Mucosa of stomach (tissue), 1 donor: ENCODE measurements around the gene ASB1.

Experiments used
- H3K27me3 ChIP-seq: one replicate; pipeline ENCODE4 v1.7.0; 2013; ENCODE audit warnings: mild to moderate bottlenecking, low read length; ENCODE audit not compliant: control insufficient read depth, insufficient read depth
- H3K36me3 ChIP-seq: one replicate; pipeline ENCODE4 v1.7.0; 2013; ENCODE audit warnings: low read length; ENCODE audit not compliant: control insufficient read depth, insufficient read depth
- H3K4me1 ChIP-seq: one replicate; pipeline ENCODE4 v1.7.0; 2013; ENCODE audit warnings: mild to moderate bottlenecking, low read length; ENCODE audit not compliant: control insufficient read depth, insufficient read depth
- H3K4me3 ChIP-seq: one replicate; pipeline ENCODE4 v1.7.0; 2013; ENCODE audit warnings: low read length
- H3K9ac ChIP-seq: one replicate; pipeline ENCODE4 v1.7.0; 2013; ENCODE audit warnings: mild to moderate bottlenecking, low read length, moderate library complexity
- H3K9me3 ChIP-seq: one replicate; pipeline ENCODE4 v1.7.0; 2013; ENCODE audit warnings: mild to moderate bottlenecking, low read length, moderate library complexity; ENCODE audit not compliant: control insufficient read depth
- donor health status: Pancreatic carcinoma.

The ASB1 gene

GRCh38 chr2:238469155-238469554, 42.4 kb downstream of the ASB1 start:
- H3K27me3 ChIP-seq = no peaks in the 10 kb centered on the region
- H3K4me1 ChIP-seq = no peaks in the 10 kb centered on the region
- H3K9ac ChIP-seq = no peak overlapping the region
- no peaks in the 10 kb centered on the region for H3K36me3 ChIP-seq
- H3K9me3 ChIP-seq = peaks cover 5% of the 10 kb centered on the region
- no peak overlapping the region for H3K4me3 ChIP-seq

DNA sequence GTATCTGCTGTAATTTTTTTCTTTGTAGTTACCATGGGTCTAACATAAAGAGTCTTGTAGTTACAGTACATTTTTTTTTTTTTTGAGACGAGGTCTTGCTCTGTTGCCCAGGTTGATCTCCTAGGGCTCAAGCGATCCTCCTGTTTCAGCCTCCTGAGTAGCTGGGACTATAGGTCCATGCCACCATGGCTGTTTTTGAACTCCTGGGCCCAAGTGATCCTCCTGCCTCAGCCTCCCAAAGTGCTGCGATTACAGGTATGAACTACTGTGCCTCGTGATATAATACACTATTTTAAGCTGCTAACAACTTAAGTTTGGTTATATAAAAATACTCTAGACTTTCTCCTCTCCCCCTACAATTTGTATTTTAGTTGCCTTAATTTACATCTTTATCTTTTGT, 46.3 kb downstream of the ASB1 start:
- no peak overlapping the region for H3K4me3 ChIP-seq
- no peak overlapping the region for H3K9ac ChIP-seq
- peaks cover 5% of the 10 kb centered on the region for H3K9me3 ChIP-seq
- no peaks in the 10 kb centered on the region for H3K27me3 ChIP-seq
- no peaks in the 10 kb centered on the region for H3K36me3 ChIP-seq
- no peaks in the 10 kb centered on the region for H3K4me1 ChIP-seq

DNA sequence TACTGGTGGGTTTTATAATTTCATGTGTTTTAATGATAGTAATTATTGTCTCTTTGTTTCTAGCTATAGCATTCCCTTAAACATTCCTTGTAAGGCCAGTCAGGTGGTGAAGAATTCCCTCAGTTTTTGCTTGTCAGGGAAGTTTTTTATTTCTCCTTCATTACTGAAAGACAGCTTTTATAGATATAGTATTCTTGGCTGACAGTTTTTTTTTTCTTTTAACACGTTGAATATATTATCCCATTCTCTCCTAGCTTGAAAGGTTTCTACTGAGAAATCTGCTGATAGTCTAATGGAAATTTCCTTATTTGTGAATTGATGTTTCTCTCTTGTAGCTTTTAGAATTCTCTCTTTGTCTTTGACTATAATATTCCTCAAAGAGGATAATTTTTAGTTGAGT, 46.8 kb downstream of the ASB1 start:
- Histone ChIP-seq H3K9me3 (peaks cover 5% of the 10 kb centered on the region), H3K9ac (no peak overlapping the region), H3K27me3 (no peaks in the 10 kb centered on the region), H3K4me3 (no peak overlapping the region), H3K4me1 (no peaks in the 10 kb centered on the region), H3K36me3 (no peaks in the 10 kb centered on the region)

DNA sequence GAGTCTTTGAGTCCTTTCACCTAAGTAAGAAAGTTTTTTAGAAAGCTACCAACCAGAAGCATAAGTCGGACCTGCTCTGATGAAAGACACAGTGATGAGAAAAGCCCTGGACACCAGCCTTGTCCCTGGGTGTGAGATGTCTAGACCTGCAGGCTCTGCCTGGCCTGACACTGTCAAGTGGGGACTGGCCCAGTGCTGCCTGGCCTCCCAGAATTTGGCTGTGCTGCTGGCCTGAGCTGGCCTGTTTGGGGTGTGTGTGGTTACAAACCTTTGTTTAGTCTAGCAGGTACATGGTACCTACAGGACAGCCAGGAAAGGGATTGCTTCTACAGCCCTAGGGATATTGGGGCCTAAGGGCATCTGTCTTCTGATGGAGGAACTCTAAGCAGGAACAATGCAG, 48.3 kb downstream of the ASB1 start:
- no peaks in the 10 kb centered on the region for H3K27me3 ChIP-seq
- no peaks in the 10 kb centered on the region for H3K36me3 ChIP-seq
- no peak overlapping the region for H3K9ac ChIP-seq
- H3K4me3 ChIP-seq = no peak overlapping the region
- H3K4me1 ChIP-seq = no peaks in the 10 kb centered on the region
- peaks cover 5% of the 10 kb centered on the region for H3K9me3 ChIP-seq

DNA sequence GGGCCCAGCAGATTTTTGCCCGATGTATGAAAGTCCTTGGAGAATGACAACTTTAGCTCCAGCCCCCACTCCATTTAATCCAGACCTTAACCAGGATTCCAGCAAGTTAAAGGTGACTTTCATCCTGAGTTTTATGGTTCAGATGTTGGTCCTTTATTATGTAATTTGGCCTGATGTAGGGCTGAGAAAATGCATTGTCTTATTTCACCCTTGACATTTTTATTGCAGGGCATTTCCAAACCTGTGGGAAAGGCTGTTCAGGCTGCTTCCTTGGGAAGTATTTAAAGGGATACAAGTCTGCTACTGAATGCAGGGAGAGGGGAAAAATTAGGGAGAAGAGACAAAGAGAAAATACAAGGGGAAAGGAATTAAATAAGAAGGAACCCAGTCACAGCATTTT, 48.8 kb downstream of the ASB1 start:
- H3K9me3 ChIP-seq = peaks cover 5% of the 10 kb centered on the region
- no peak overlapping the region for H3K9ac ChIP-seq
- no peaks in the 10 kb centered on the region for H3K36me3 ChIP-seq
- no peaks in the 10 kb centered on the region for H3K4me1 ChIP-seq
- no peak overlapping the region for H3K4me3 ChIP-seq
- no peaks in the 10 kb centered on the region for H3K27me3 ChIP-seq

DNA sequence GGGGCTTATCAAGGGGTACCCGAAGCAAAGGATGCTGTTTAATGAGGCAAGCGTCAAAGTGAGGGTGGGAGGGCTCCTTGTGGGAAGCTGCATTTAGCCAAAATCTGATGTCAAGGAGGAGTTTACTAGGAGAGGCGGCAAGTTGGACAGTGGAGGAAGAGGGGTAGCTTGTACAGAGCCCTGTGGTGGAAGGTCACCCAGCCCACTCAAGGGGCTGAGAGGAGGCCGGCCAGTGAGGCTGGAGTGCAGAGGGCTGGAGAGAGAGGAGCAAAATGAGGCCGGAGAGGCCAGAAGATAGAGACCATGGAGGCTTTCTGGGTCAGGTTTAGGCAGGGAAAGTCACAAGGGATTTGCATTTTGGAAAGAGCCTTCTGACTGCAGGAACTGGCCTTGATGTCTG, 49.5 kb downstream of the ASB1 start:
- H3K36me3 ChIP-seq = no peaks in the 10 kb centered on the region
- no peak overlapping the region for H3K4me3 ChIP-seq
- H3K9me3 ChIP-seq = peaks cover 5% of the 10 kb centered on the region
- no peak overlapping the region for H3K9ac ChIP-seq
- no peaks in the 10 kb centered on the region for H3K27me3 ChIP-seq
- H3K4me1 ChIP-seq = no peaks in the 10 kb centered on the region

GRCh38 chr2:238478216-238478615, 51.5 kb downstream of the ASB1 start:
- Histone ChIP-seq H3K9me3 (no peaks in the 10 kb centered on the region), H3K4me3 (no peak overlapping the region), H3K9ac (no peak overlapping the region), H3K27me3 (no peaks in the 10 kb centered on the region), H3K4me1 (no peaks in the 10 kb centered on the region), H3K36me3 (no peaks in the 10 kb centered on the region)

DNA sequence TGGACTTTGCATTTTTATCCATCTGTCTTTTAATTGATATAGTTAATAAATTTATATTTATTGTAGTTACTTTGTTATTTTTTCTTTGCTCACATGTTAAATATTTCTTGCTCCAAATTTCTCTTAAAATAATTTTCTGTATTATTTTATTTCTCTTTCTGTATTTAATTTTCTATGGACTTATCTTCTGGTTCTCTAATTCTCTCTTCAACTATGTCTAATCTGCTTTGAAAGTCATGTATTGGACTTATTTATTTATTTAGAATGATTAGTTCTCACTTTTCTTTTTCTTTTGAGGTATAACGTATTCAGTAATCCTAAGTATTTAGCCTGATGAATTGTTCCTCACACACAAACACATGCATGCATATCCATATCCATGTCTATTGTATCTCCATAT, 53.1 kb downstream of the ASB1 start:
- H3K36me3 ChIP-seq = no peaks in the 10 kb centered on the region
- H3K9me3 ChIP-seq = no peaks in the 10 kb centered on the region
- no peaks in the 10 kb centered on the region for H3K27me3 ChIP-seq

DNA sequence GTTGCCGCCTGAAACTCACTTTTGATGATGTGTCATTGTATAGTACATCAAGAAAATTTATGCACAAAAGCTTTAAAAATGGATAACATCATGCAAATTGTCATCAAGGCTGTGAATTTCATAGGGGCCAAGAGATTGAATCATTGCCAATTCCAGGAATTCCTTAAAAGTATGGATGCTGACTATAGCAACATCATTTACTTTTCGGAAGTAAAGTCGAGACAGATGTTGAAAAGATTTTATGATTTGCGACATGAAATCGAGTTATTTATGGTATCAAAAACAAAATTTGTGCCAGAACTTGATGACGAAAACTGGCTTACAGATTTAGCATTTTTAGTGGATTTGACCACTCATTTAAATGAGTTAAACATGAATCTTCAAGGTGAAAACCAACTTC, 56.3 kb downstream of the ASB1 start:
- Histone ChIP-seq H3K4me1 (no peaks in the 10 kb centered on the region), H3K27me3 (peaks cover 3% of the 10 kb centered on the region), H3K36me3 (no peaks in the 10 kb centered on the region), H3K9ac (no peak overlapping the region), H3K4me3 (no peak overlapping the region), H3K9me3 (no peaks in the 10 kb centered on the region)

More for the DNA sequence above, 53.1 kb downstream of the ASB1 start:
- H3K9ac ChIP-seq = no peak overlapping the region
- no peaks in the 10 kb centered on the region for H3K4me1 ChIP-seq
- no peak overlapping the region for H3K4me3 ChIP-seq

GRCh38 chr2:238483656-238484055, 56.9 kb downstream of the ASB1 start:
- Histone ChIP-seq H3K4me3 (no peak overlapping the region), H3K27me3 (peaks cover 3% of the 10 kb centered on the region), H3K4me1 (no peaks in the 10 kb centered on the region), H3K36me3 (no peaks in the 10 kb centered on the region), H3K9me3 (no peaks in the 10 kb centered on the region), H3K9ac (no peak overlapping the region)

DNA sequence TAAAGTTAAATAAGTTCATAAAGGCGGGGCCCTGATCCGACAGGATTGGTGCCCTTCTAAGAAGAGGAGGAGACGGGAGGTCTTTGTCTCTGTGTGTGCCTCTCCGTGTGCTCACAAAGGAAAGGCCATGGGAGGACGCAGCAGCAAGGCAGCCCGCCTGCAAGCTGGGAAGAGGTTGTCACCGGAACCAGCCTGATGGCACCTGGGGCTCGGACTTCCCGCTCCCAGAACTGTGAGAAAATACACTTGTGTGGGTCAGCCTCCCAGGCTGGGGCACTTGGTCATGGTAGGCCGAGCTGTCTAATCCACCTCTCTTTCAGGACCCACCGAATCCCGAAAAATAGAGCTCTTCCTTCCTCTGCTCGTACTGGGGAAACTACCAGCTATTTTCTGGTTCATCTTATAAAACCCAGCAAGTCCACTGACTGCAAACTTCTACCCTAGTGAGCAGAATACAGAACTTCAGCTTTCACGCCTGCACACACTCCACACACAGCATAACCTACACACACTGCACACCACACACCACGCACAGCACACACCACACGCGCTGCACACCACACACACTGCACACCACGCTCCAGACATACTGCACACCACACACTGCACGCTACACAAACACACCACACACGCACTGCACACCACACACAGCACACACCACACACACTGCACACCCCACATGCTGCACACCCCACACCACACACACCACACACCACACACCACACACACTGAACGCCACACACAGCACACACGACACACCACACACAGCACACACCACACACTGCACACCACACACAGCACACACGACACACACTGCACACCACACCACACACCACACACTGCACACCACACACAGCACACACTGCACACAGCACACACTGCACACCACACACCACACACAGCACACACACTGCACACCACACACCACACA, 58.1 kb downstream of the ASB1 start:
- Histone ChIP-seq H3K4me1 (no peaks in the 10 kb centered on the region), H3K9me3 (no peaks in the 10 kb centered on the region), H3K9ac (no peak overlapping the region), H3K36me3 (no peaks in the 10 kb centered on the region), H3K4me3 (no peak overlapping the region), H3K27me3 (peaks cover 3% of the 10 kb centered on the region)

DNA sequence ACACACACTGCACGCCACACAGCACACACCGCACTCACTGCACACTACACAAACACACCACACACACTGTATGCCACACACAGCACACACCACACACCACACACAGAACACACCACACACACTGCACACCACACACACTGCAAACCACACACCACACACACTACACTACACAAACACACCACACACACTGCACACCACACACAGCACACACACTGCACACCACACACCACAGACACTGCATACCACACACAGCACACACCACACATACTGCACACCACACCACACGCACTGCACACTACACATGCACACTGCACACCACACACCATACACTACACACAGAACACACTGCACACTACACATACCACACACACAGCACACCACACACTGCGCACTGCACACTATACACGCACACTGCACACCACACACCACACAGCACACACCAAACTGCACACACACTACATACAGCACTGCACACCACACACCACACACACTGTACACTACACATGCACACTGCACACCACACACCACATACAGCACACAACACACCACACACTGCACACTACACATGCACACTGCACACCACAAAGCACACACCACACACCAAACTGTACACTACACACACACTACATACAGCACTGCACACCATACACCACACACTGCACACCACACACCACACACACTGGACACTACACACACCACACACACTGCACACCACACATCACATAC, 59.6 kb downstream of the ASB1 start:
- Histone ChIP-seq H3K9me3 (no peaks in the 10 kb centered on the region), H3K9ac (no peak overlapping the region), H3K36me3 (no peaks in the 10 kb centered on the region), H3K4me3 (no peak overlapping the region), H3K4me1 (no peaks in the 10 kb centered on the region), H3K27me3 (peaks cover 6% of the 10 kb centered on the region)
